H1 (cell line): Measurements from ENCODE around the gene SLC9A3. TPM values are rescaled to one million over a fixed set of nuclear protein-coding genes. Genes with fewer than 3 reads are reported as not detected.

Experiments used
- CTCF ChIA-PET: fragments of 300-600 bp; sonication (Branson Sonifier 250); formaldehyde crosslinking; loops from one replicate; lab custom pipeline; 2021; ENCODE audit not compliant: partially characterized antibody; lab: Charles Lee
- POLR2A ChIA-PET: fragments of 300-600 bp; sonication (Branson Sonifier 250); formaldehyde crosslinking; loops from one replicate; lab custom pipeline; 2021; ENCODE audit warnings: inconsistent platforms; ENCODE audit not compliant: partially characterized antibody; lab: Charles Lee
- DNase-seq, 2 experiments: peaks; one replicate each; pipeline versions ENCODE4 v3.0.0 to v3.0.0-alpha.2; 2010 to 2022; ENCODE audit warnings: low spot score in 2 of 2, low read depth in 1 of 2, mixed read lengths in 1 of 2
- FAIRE-seq: peaks from 2 replicates; lab custom pipeline; 2011; peaks lifted over from hg19 to GRCh38; lab: Jason Lieb, UNC
- H2AFZ ChIP-seq: 2 replicates; pipeline ENCODE4 v1.8.1; 2012; ENCODE audit warnings: low read length, inconsistent platforms
- H2AK5ac ChIP-seq: 2 replicates; pipeline ENCODE4 v1.6.1; 2013; ENCODE audit warnings: low read depth, low read length
- H2BK120ac ChIP-seq: replicated peaks from 2 replicates; pipeline ENCODE3; 2013; ENCODE audit warnings: low read depth, low read length, inconsistent platforms
- H2BK12ac ChIP-seq: 2 replicates; pipeline ENCODE4 v1.6.1; 2013; ENCODE audit warnings: low read depth, low read length
- H2BK15ac ChIP-seq: 2 replicates; pipeline ENCODE4 v1.6.1; 2013; ENCODE audit warnings: low read length
- H2BK20ac ChIP-seq: 2 replicates; pipeline ENCODE4 v1.6.1; 2013; ENCODE audit warnings: low read length
- H2BK5ac ChIP-seq: 2 replicates; pipeline ENCODE4 v1.6.1; 2013; ENCODE audit warnings: low read depth, low read length
- H3K14ac ChIP-seq: 2 replicates; pipeline ENCODE4 v1.6.1; 2013; ENCODE audit warnings: inconsistent platforms; ENCODE audit not compliant: insufficient read length
- H3K18ac ChIP-seq: 2 replicates; pipeline ENCODE4 v1.6.1; 2013; ENCODE audit warnings: low read length; ENCODE audit errors: extremely low read depth
- H3K23ac ChIP-seq: 2 replicates; pipeline ENCODE4 v1.6.1; 2013; ENCODE audit warnings: inconsistent platforms; ENCODE audit not compliant: insufficient read length
- H3K23me2 ChIP-seq: 2 replicates; pipeline ENCODE4 v1.6.1; 2013; ENCODE audit warnings: low read depth, low read length
- H3K27ac ChIP-seq: 2 replicates; pipeline ENCODE4 v1.6.1; 2011; ENCODE audit warnings: low read depth, low read length, inconsistent platforms
- H3K27me3 ChIP-seq, 4 experiments: replicated peaks in 1 of 4; 1 replicate in 1 of 4; 2 replicates in 3 of 4; pipeline versions ENCODE4 v1.6.1 to v1.8.1; 2011 to 2013; ENCODE audit warnings: low read length in 3 of 4, mild to moderate bottlenecking in 3 of 4, inconsistent platforms in 2 of 4, mixed read lengths in 2 of 4, moderate library complexity in 1 of 4; ENCODE audit not compliant: control insufficient read depth in 3 of 4, insufficient read depth in 3 of 4; ENCODE audit errors: extremely low read depth in 1 of 4
- H3K36me3 ChIP-seq, 4 experiments: 2 replicates each; pipeline versions ENCODE4 v1.6.1 to v1.8.1; 2011 to 2013; ENCODE audit warnings: mild to moderate bottlenecking in 4 of 4, low read length in 3 of 4, moderate library complexity in 2 of 4, control low read depth in 1 of 4, inconsistent platforms in 1 of 4; ENCODE audit not compliant: insufficient read depth in 4 of 4, control insufficient read depth in 2 of 4
- H3K4ac ChIP-seq: replicated peaks from 2 replicates; pipeline ENCODE3; 2013; ENCODE audit warnings: low read length, low read depth, mixed read lengths, inconsistent platforms; ENCODE audit not compliant: insufficient read length
- H3K4me1 ChIP-seq, 4 experiments: replicated peaks in 1 of 4; 1 replicate in 1 of 4; 2 replicates in 3 of 4; pipeline versions ENCODE4 v1.6.1 to v1.8.1; 2011 to 2013; ENCODE audit warnings: low read length in 3 of 4, inconsistent platforms in 2 of 4, mixed read lengths in 1 of 4; ENCODE audit not compliant: insufficient read depth in 4 of 4, control insufficient read depth in 3 of 4
- H3K4me2 ChIP-seq, 2 experiments: 2 replicates each; pipeline versions ENCODE4 v1.6.1 to v1.8.1; 2011 to 2013; ENCODE audit warnings: low read depth in 2 of 2, low read length in 2 of 2, control low read depth in 1 of 2, inconsistent platforms in 1 of 2, mild to moderate bottlenecking in 1 of 2; ENCODE audit not compliant: insufficient read depth in 1 of 2
- H3K4me3 ChIP-seq, 4 experiments: fragments of 200-600, 300-600 bp in 1 of 4; sonication (generic), shearing (Covaris generic), sonication (Bioruptor Twin) in 1 of 4; 2 replicates each; pipeline versions ENCODE4 v1.5.1 to v1.8.1; 2011 to 2016; ENCODE audit warnings: low read length in 4 of 4, low read depth in 3 of 4, control low read depth in 2 of 4, inconsistent platforms in 2 of 4, mild to moderate bottlenecking in 2 of 4, mixed read lengths in 1 of 4, moderate library complexity in 1 of 4; ENCODE audit not compliant: insufficient read depth in 2 of 4; ENCODE audit errors: extremely low read depth in 1 of 4
- H3K56ac ChIP-seq: replicated peaks from 2 replicates; pipeline ENCODE3; 2013; ENCODE audit warnings: low read depth, mild to moderate bottlenecking, mixed read lengths, low read length, inconsistent platforms; ENCODE audit not compliant: insufficient read length
- H3K79me1 ChIP-seq: 2 replicates; pipeline ENCODE4 v1.6.1; 2013; ENCODE audit warnings: low read depth, low read length, control low read depth
- H3K79me2 ChIP-seq, 2 experiments: 2 replicates each; pipeline versions ENCODE4 v1.6.1 to v1.8.1; 2012 to 2013; ENCODE audit warnings: low read length in 2 of 2, mild to moderate bottlenecking in 2 of 2, inconsistent platforms in 1 of 2; ENCODE audit not compliant: insufficient read depth in 2 of 2, control insufficient read depth in 1 of 2
- H3K9ac ChIP-seq, 4 experiments: replicated peaks in 1 of 4; 1 replicate in 1 of 4; 2 replicates in 3 of 4; pipeline versions ENCODE4 v1.6.1 to v1.8.1; 2011 to 2013; ENCODE audit warnings: low read depth in 3 of 4, low read length in 3 of 4, control low read depth in 2 of 4, mild to moderate bottlenecking in 2 of 4, moderate library complexity in 2 of 4, inconsistent platforms in 1 of 4; ENCODE audit errors: extremely low read depth in 1 of 4
- H3K9me3 ChIP-seq, 2 experiments: 2 replicates each; pipeline versions ENCODE4 v1.6.1 to v1.8.1; 2012 to 2013; ENCODE audit warnings: mild to moderate bottlenecking in 2 of 2, moderate library complexity in 2 of 2, control low read depth in 1 of 2, inconsistent platforms in 1 of 2, low read depth in 1 of 2, low read length in 1 of 2, mixed read lengths in 1 of 2; ENCODE audit not compliant: insufficient read depth in 2 of 2
- H4K20me1 ChIP-seq, 2 experiments: replicated peaks in 1 of 2; 2 replicates each; pipeline versions ENCODE3 to v1.8.1; 2011 to 2013; ENCODE audit warnings: inconsistent platforms in 2 of 2, low read length in 2 of 2, mild to moderate bottlenecking in 1 of 2; ENCODE audit not compliant: insufficient read depth in 2 of 2, control insufficient read depth in 1 of 2
- H4K5ac ChIP-seq: 2 replicates; pipeline ENCODE4 v1.6.1; 2013; ENCODE audit warnings: low read length, low read depth, mixed read lengths, inconsistent platforms; ENCODE audit not compliant: insufficient read length
- H4K8ac ChIP-seq: 2 replicates; pipeline ENCODE4 v1.8.0; 2013; ENCODE audit warnings: mild to moderate bottlenecking, moderate library complexity, low read length, inconsistent platforms; ENCODE audit not compliant: insufficient read depth; ENCODE audit errors: extremely low read depth
- H4K91ac ChIP-seq: replicated peaks from 2 replicates; pipeline ENCODE3; 2013; ENCODE audit warnings: low read length, mixed read lengths, inconsistent platforms; ENCODE audit not compliant: insufficient read length
- ASH2L ChIP-seq: fragments of 200-600, 300-600 bp; sonication (generic); IDR thresholded peaks from one replicate; pipeline ENCODE4 v1.7.1; 2017; ENCODE audit warnings: low read length
- BRCA1 ChIP-seq: IDR thresholded peaks from 2 replicates; pipeline ENCODE4 v1.6.1; 2012; ENCODE audit warnings: low read depth, low read length, improper control_type of control experiment
- EP300 ChIP-seq, 2 experiments: IDR thresholded peaks; 1 replicate in 1 of 2; 2 replicates in 1 of 2; pipeline ENCODE4 v1.6.1; 2011 to 2012; ENCODE audit warnings: low read depth in 2 of 2, low read length in 2 of 2, mild to moderate bottlenecking in 2 of 2, borderline replicate concordance in 1 of 2, inconsistent platforms in 1 of 2, moderate library complexity in 1 of 2
- GABPA ChIP-seq: IDR thresholded peaks from 2 replicates; pipeline ENCODE4 v1.6.1; 2011; ENCODE audit warnings: mild to moderate bottlenecking, low read length, moderate library complexity, borderline replicate concordance; ENCODE audit not compliant: insufficient read depth
- HDAC6 ChIP-seq: IDR thresholded peaks from one replicate; pipeline ENCODE4 v1.7.1; 2012; ENCODE audit warnings: low read depth, mild to moderate bottlenecking, inconsistent platforms, low read length, moderate library complexity
- JUND ChIP-seq: IDR thresholded peaks from 2 replicates; pipeline ENCODE4 v1.6.1; 2011; ENCODE audit warnings: mild to moderate bottlenecking, improper control_type of control experiment, low read length
- KDM4A ChIP-seq: IDR thresholded peaks from one replicate; pipeline ENCODE4 v1.7.1; 2012; ENCODE audit warnings: low read depth, mild to moderate bottlenecking, moderate library complexity, low read length, inconsistent platforms; ENCODE audit not compliant: severe bottlenecking
- POLR2A ChIP-seq, 2 experiments: IDR thresholded peaks; 1 replicate in 1 of 2; 2 replicates in 1 of 2; pipeline ENCODE4 v1.6.1; 2011; ENCODE audit warnings: low read depth in 2 of 2, low read length in 2 of 2, mild to moderate bottlenecking in 2 of 2; ENCODE audit errors: control extremely low read depth in 1 of 2
- SIX5 ChIP-seq: IDR thresholded peaks from 2 replicates; pipeline ENCODE4 v1.6.1; 2011; ENCODE audit warnings: mild to moderate bottlenecking, low read depth, low read length
- SP1 ChIP-seq: IDR thresholded peaks from 2 replicates; pipeline ENCODE4 v1.6.1; 2011; ENCODE audit warnings: low read depth, low read length
- SUZ12 ChIP-seq: fragments of 200-600 bp; sonication (generic); IDR thresholded peaks from 2 replicates; pipeline ENCODE4 v1.6.1; 2012; ENCODE audit warnings: mild to moderate bottlenecking, inconsistent platforms, low read length, moderate library complexity, mixed read lengths
- YY1 ChIP-seq: IDR thresholded peaks from 2 replicates; pipeline ENCODE4 v1.6.1; 2011; ENCODE audit warnings: low read depth, mild to moderate bottlenecking, low read length
- WGBS, 2 experiments: shearing (Covaris generic) in 1 of 2; methylation state at CpG; one replicate each; pipeline versions ENCODE4 v1.1.6 to v1.1.7; 2013 to 2015; ENCODE audit warnings: low lambda C conversion rate in 2 of 2, mixed read lengths in 2 of 2, inconsistent platforms in 1 of 2, low coverage in 1 of 2, missing lambda C conversion rate in 1 of 2; ENCODE audit not compliant: insufficient replicate concordance in 2 of 2, insufficient coverage in 1 of 2, insufficient read length in 1 of 2; ENCODE audit errors: extremely low coverage in 1 of 2, missing lambda C conversion rate in 1 of 2; 5-methylcytosine and 5-hydroxymethylcytosine counted together
- polyA plus RNA-seq, 7 experiments: library from polyadenylated mRNA; depleted of rRNA in 3 of 7; stranded (reverse) in 5 of 7; unstranded in 2 of 7; fragments of >200 nt in 5 of 7; fragments of 200-250 nt in 2 of 7; gene quantifications; 1 replicate in 5 of 7; 2 replicates in 1 of 7; 4 replicates in 1 of 7; pipeline versions ENCODE4 v1.2.1 to v1.2.3, GENCODE V29; 2011 to 2013; ENCODE audit warnings: missing spikeins in 2 of 7, mixed read lengths in 2 of 7
- total RNA-seq: library from RNA; stranded (reverse); fragmentation: NEBNext Ultra II Directional; extraction: Animal tissue kit (Norgen Biotek cat#: 25700); gene quantifications from 2 replicates; pipeline ENCODE4 v1.2.1, GENCODE V29; 2021
- TF ChIP-seq, protein P1 (sequence below): IDR thresholded peaks from 2 replicates; pipeline ENCODE4 v1.6.1; 2012; ENCODE audit warnings: low read length, inconsistent platforms

SLC9A3 gene
- total and polyA plus RNA-seq, 2 of the 8 experiments (the other 6 are each of a cell fraction or from before 2014, with no cell fraction given): 0.95 to 1.0 TPM

- Histone ChIP-seq H3K4me3 (no peak overlapping the region), H3K56ac (no peak overlapping the region), H4K8ac (no peak overlapping the region), H3K27me3 (peaks cover 0 to 3% (median 0%) of the 10 kb centered on the region in 4 experiments; a peak in 3 of 7 replicates), H4K20me1 (peaks cover 0 to 10% of the 10 kb centered on the region in 2 experiments), H3K4ac (no peak overlapping the region), H3K18ac (no peak overlapping the region), H2AFZ (no peak overlapping the region), H3K9ac (no peak overlapping the region), H4K5ac (no peak overlapping the region), H3K23ac (no peak overlapping the region), H2BK15ac (no peak overlapping the region), H3K36me3 (peaks cover 0 to 2% (median 0%) of the 10 kb centered on the region in 4 experiments; a peak in 2 of 8 replicates), H3K14ac (no peak overlapping the region), H2BK5ac (no peak overlapping the region), H3K23me2 (peaks cover 4% of the 10 kb centered on the region; the same call in 1 of the 2 replicates), H2AK5ac (no peak overlapping the region), H3K27ac (no peak overlapping the region), H4K91ac (no peak overlapping the region), H3K79me2 (no peaks in the 10 kb centered on the region), H3K9me3 (no peaks in the 10 kb centered on the region), H2BK120ac (no peak overlapping the region), H2BK20ac (no peak overlapping the region), H3K4me2 (no peak overlapping the region), H3K79me1 (no peaks in the 10 kb centered on the region; the same call in 1 of the 2 replicates), H3K4me1 (peaks cover 0 to 6% (median 2%) of the 10 kb centered on the region in 4 experiments; a peak in 4 of 7 replicates), H2BK12ac (no peak overlapping the region)
- DNase-seq: no peak
- WGBS, 2 experiments: 72% methylated on average over 5 of the region's 6 CpGs; no CpG with 5 or more reads in 1 of the 2 experiments
- CTCF ChIA-PET: no interaction called here
- FAIRE-seq: no peak
- POLR2A ChIA-PET: no interaction called here
- TF ChIP-seq SIX5 (no peak), GABPA (no peak), YY1 (no peak), BRCA1 (no peak), ASH2L (no peak), JUND (no peak), POLR2A (IDR thresholded peaks at IDR 0.05; ENCODE audit: control extremely low read depth in 1 of 2, low read depth in 2 of 2, low read length in 2 of 2) (no peak), EP300 (IDR thresholded peaks at IDR 0.05; ENCODE audit: borderline replicate concordance in 1 of 2, low read depth in 2 of 2, low read length in 2 of 2) (no peak), SUZ12 (no peak), HDAC6 (no peak), KDM4A (no peak), SP1 (no peak)
- TF ChIP-seq, protein P1, sequence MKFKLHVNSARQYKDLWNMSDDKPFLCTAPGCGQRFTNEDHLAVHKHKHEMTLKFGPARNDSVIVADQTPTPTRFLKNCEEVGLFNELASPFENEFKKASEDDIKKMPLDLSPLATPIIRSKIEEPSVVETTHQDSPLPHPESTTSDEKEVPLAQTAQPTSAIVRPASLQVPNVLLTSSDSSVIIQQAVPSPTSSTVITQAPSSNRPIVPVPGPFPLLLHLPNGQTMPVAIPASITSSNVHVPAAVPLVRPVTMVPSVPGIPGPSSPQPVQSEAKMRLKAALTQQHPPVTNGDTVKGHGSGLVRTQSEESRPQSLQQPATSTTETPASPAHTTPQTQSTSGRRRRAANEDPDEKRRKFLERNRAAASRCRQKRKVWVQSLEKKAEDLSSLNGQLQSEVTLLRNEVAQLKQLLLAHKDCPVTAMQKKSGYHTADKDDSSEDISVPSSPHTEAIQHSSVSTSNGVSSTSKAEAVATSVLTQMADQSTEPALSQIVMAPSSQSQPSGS: no peak
Measured at GRCh38 chr5:468401-468800, 55.8 kb downstream of the SLC9A3 start.
